NCI-H460 (cell line): ENCODE results near the gene WIPI1. TPM values are rescaled to one million over a fixed set of nuclear protein-coding genes. Genes with fewer than 3 reads are reported as not detected.

Experiments used
- small RNA-seq, 2 experiments: library from RNA; depleted of rRNA; stranded (forward); fragments of <200 nt; gene quantifications; one replicate each; pipeline ENCODE3, GENCODE V24; 2014
- total RNA-seq: library from RNA; depleted of rRNA; stranded (reverse); fragments of >200 nt; shearing (Covaris generic); gene quantifications from 2 replicates; pipeline ENCODE4 v1.2.3, GENCODE V29; 2014; rRNA removed

The WIPI1 gene
- total RNA-seq, 1 experiment from 2014 or later: 18.7 TPM

Small RNA genes within 50 kb of the gene (small RNA-seq; reads per million reads assigned to genes)
- gene MIR635: 0 reads per million in 2 experiments

Other genes starting within 250 kb of the WIPI1 start
- 147 and 160 TPM in 2 replicates for gene AMZ2, start 209.5 kb downstream of the WIPI1 start, total RNA-seq
- 66.3 and 75.7 TPM in 2 replicates for gene SLC16A6, start 166.4 kb downstream of the WIPI1 start, total RNA-seq
- 8.9 and 11.5 TPM in 2 replicates for gene ARSG, start 166.0 kb downstream of the WIPI1 start, total RNA-seq
- gene PRKAR1A, start 54.9 kb upstream of the WIPI1 start, total RNA-seq: 397 and 413 TPM in 2 replicates
- 0.10 TPM in 1 of 2 replicates, not detected in the other for gene FAM20A, start 143.9 kb upstream of the WIPI1 start, total RNA-seq